Mesenchymal stem cell (in vitro differentiated cells and primary cell): ENCODE measurements around the gene C5orf52.
"Not testable (repeated sequence)": the region's sequence is repeated elsewhere in the genome, so short reads cannot be mapped to it uniquely, and the experiment has no call there.

Experiments
- DNase-seq: peaks from one replicate; pipeline ENCODE4 v3.0.0-alpha.2; 2013
- H2AFZ ChIP-seq: one replicate; pipeline ENCODE4 v1.6.1; 2013; ENCODE audit warnings: low read depth, mild to moderate bottlenecking, control low read depth, inconsistent platforms, low read length, moderate library complexity
- H2AK5ac ChIP-seq: 2 replicates; pipeline ENCODE4 v1.6.1; 2013; ENCODE audit warnings: low read length, moderate library complexity, mild to moderate bottlenecking, inconsistent platforms; ENCODE audit not compliant: severe bottlenecking
- H2BK120ac ChIP-seq: one replicate; pipeline ENCODE4 v1.6.1; 2013; ENCODE audit warnings: low read depth, mild to moderate bottlenecking, inconsistent platforms, low read length, moderate library complexity
- H2BK12ac ChIP-seq, 2 experiments: one replicate each; pipeline ENCODE4 v1.6.1; 2013; ENCODE audit warnings: inconsistent platforms in 2 of 2, low read length in 2 of 2, mild to moderate bottlenecking in 2 of 2, moderate library complexity in 2 of 2, control low read depth in 1 of 2
- H2BK15ac ChIP-seq: one replicate; pipeline ENCODE4 v1.6.1; 2013; ENCODE audit warnings: mild to moderate bottlenecking, low read depth, inconsistent platforms; ENCODE audit not compliant: poor library complexity, severe bottlenecking
- H2BK5ac ChIP-seq: 2 replicates; pipeline ENCODE4 v1.6.1; 2013; ENCODE audit warnings: low read depth, mild to moderate bottlenecking, low read length, control low read depth, inconsistent platforms; ENCODE audit not compliant: poor library complexity, severe bottlenecking
- H3K14ac ChIP-seq, 2 experiments: one replicate each; pipeline ENCODE4 v1.6.1; 2013; ENCODE audit warnings: inconsistent platforms in 2 of 2, low read length in 2 of 2, control low read depth in 1 of 2, mild to moderate bottlenecking in 1 of 2, moderate library complexity in 1 of 2
- H3K18ac ChIP-seq, 2 experiments: one replicate each; pipeline ENCODE4 v1.6.1; 2013; ENCODE audit warnings: inconsistent platforms in 2 of 2, low read length in 2 of 2, control low read depth in 1 of 2, low read depth in 1 of 2, mild to moderate bottlenecking in 1 of 2
- H3K23ac ChIP-seq, 2 experiments: one replicate each; pipeline ENCODE4 v1.6.1; 2013; ENCODE audit warnings: inconsistent platforms in 2 of 2, low read length in 2 of 2, mild to moderate bottlenecking in 2 of 2, moderate library complexity in 2 of 2, control low read depth in 1 of 2
- H3K27ac ChIP-seq: 2 replicates; pipeline ENCODE4 v1.5.1; 2013; ENCODE audit warnings: mild to moderate bottlenecking, moderate library complexity, low read length, control low read depth, inconsistent platforms; ENCODE audit not compliant: poor library complexity, severe bottlenecking
- H3K27me3 ChIP-seq, 2 experiments: 2 replicates each; pipeline versions ENCODE4 v1.6.1 to v1.7.0; 2013; ENCODE audit warnings: low read length in 2 of 2, mild to moderate bottlenecking in 2 of 2, moderate library complexity in 2 of 2, control low read depth in 1 of 2, inconsistent platforms in 1 of 2; ENCODE audit not compliant: control insufficient read depth in 1 of 2, insufficient read depth in 1 of 2
- H3K36me3 ChIP-seq, 2 experiments: 2 replicates each; pipeline versions ENCODE4 v1.6.1 to v1.7.0; 2013; ENCODE audit warnings: low read length in 2 of 2, control low read depth in 1 of 2, inconsistent platforms in 1 of 2, low read depth in 1 of 2, mild to moderate bottlenecking in 1 of 2; ENCODE audit not compliant: insufficient read depth in 2 of 2, control insufficient read depth in 1 of 2
- H3K4ac ChIP-seq, 2 experiments: one replicate each; pipeline ENCODE4 v1.6.1; 2013; ENCODE audit warnings: inconsistent platforms in 2 of 2, low read length in 2 of 2, mild to moderate bottlenecking in 2 of 2, moderate library complexity in 2 of 2, control low read depth in 1 of 2, low read depth in 1 of 2
- H3K4me1 ChIP-seq: 2 replicates; pipeline ENCODE4 v1.6.1; 2013; ENCODE audit warnings: low read depth, low read length, control low read depth; ENCODE audit not compliant: control insufficient read depth, insufficient read depth
- H3K4me2 ChIP-seq: 2 replicates; pipeline ENCODE4 v1.6.1; 2013; ENCODE audit warnings: low read length, mild to moderate bottlenecking, inconsistent platforms; ENCODE audit not compliant: poor library complexity, severe bottlenecking
- H3K4me3 ChIP-seq, 2 experiments: 2 replicates each; pipeline versions ENCODE4 v1.5.1 to v1.7.0; 2013; ENCODE audit warnings: low read length in 2 of 2, mild to moderate bottlenecking in 2 of 2, control low read depth in 1 of 2, low read depth in 1 of 2; ENCODE audit not compliant: insufficient read depth in 1 of 2
- H3K79me1 ChIP-seq: replicated peaks from 2 replicates; pipeline ENCODE4 v1.6.1; 2013; ENCODE audit warnings: mild to moderate bottlenecking, control low read depth, low read length, inconsistent platforms; ENCODE audit not compliant: poor library complexity, severe bottlenecking
- H3K9ac ChIP-seq: 2 replicates; pipeline ENCODE4 v1.7.0; 2013; ENCODE audit warnings: mild to moderate bottlenecking, low read length, moderate library complexity
- H3K9me3 ChIP-seq: 2 replicates; pipeline ENCODE4 v1.7.0; 2013; ENCODE audit warnings: mild to moderate bottlenecking, low read length; ENCODE audit not compliant: control insufficient read depth
- H4K8ac ChIP-seq: one replicate; pipeline ENCODE4 v1.6.1; 2013; ENCODE audit warnings: inconsistent platforms, mild to moderate bottlenecking, low read length, moderate library complexity
- H4K91ac ChIP-seq: one replicate; pipeline ENCODE4 v1.6.1; 2013; ENCODE audit warnings: mild to moderate bottlenecking, low read length, inconsistent platforms
- WGBS: methylation state at CpG from one replicate; pipeline ENCODE4 v1.1.7; 2013; ENCODE audit warnings: mixed read lengths; 5-methylcytosine and 5-hydroxymethylcytosine counted together

Gene C5orf52

DNA sequence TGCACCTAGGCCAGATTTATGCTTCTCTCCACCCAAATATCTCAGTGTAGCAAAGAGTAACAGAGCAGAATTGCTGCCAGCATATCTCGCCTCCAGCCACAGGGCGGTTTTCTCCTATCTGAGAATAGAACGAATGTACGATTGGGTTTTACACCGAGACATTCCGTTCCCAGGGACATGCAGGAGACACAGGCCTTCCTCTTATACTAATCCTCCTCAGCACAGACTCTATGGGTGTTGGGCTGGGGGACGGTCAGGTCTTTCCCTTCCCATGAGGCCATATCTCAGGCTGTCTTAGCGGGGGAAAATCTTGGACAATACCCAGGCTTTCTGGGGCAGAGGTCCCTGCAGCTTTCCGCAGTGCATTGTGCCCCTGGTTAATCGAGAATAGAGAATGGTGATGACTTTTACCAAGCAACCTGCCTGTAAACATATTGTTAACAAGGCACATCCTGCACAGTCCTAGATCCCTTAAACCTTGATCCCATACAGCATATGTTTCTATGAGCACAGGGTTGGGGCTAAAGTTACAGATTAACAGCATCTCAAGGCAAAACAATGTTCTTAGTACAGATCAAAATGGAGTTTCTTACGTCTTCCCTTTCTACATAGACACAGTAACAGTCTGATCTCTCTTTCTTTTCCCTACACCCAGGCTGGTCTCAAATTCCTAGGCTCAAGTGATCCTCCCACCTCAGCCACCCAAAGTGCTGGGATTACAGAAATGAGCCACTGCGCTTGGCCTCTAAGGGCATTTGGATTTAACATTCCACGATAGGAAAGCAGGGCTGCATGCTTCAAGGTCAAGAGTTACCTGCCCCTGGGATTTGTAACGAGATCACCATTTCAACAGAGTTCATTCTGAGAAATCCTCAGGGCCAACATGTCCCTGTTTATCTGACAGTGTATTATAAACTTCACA, 15.2 kb downstream of the C5orf52 start:
- not testable (repeated sequence) for H3K23ac ChIP-seq, H3K4me3 ChIP-seq, H2BK12ac ChIP-seq, H3K27me3 ChIP-seq, H3K9me3 ChIP-seq, H2AFZ ChIP-seq, H3K18ac ChIP-seq, H3K9ac ChIP-seq, H2BK15ac ChIP-seq, H4K8ac ChIP-seq, H3K27ac ChIP-seq, H2AK5ac ChIP-seq, DNase-seq, H3K4me1 ChIP-seq, H3K36me3 ChIP-seq, H2BK120ac ChIP-seq, H3K14ac ChIP-seq, H2BK5ac ChIP-seq, H3K4me2 ChIP-seq, H3K4ac ChIP-seq, H3K79me1 ChIP-seq, H4K91ac ChIP-seq
- WGBS, result 85% methylated on average over 14 of the region's 14 CpGs

DNA sequence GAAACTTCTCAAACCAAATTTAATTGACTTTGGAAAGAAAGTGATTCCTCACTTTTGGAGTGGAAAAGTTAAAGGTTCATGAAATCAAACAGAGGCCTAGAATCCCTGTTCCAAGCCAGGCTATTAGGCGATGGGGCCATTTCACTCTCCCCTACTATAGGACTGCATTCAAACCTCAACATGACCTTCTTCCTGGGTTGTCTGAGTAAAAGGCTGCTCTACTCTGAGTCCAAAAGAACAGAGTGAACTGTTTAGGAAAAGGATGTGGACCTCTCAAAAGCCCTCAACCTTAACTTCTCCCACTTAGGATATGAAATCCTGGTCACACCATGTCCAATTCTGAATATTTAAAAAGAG, 15.8 kb downstream of the C5orf52 start:
- H2BK5ac ChIP-seq, result no peak overlapping the region
- no peak overlapping the region for H3K27ac ChIP-seq
- no peak overlapping the region for H2BK120ac ChIP-seq
- no peak overlapping the region for H3K18ac ChIP-seq
- H3K4ac ChIP-seq, result no peak overlapping the region
- no peak overlapping the region for H3K23ac ChIP-seq
- H3K4me3 ChIP-seq, result no peak overlapping the region
- no CpG with 5 or more reads among the region's 1 CpG for WGBS
- peaks cover 2% of the 10 kb centered on the region for H3K4me1 ChIP-seq
- DNase-seq, result no peak
- H3K9me3 ChIP-seq, result no peaks in the 10 kb centered on the region
- H2AK5ac ChIP-seq, result no peak overlapping the region
- no peak overlapping the region for H2BK15ac ChIP-seq
- no peak overlapping the region for H4K8ac ChIP-seq
- no peak overlapping the region for H3K14ac ChIP-seq
- H2BK12ac ChIP-seq, result no peak overlapping the region
- H3K36me3 ChIP-seq, result no peaks in the 10 kb centered on the region
- no peak overlapping the region for H4K91ac ChIP-seq
- H2AFZ ChIP-seq, result no peak overlapping the region
- H3K79me1 ChIP-seq, result no peaks in the 10 kb centered on the region
- peaks cover 0 to 4% of the 10 kb centered on the region in 2 experiments for H3K27me3 ChIP-seq
- H3K4me2 ChIP-seq, result no peak overlapping the region
- no peak overlapping the region for H3K9ac ChIP-seq

DNA sequence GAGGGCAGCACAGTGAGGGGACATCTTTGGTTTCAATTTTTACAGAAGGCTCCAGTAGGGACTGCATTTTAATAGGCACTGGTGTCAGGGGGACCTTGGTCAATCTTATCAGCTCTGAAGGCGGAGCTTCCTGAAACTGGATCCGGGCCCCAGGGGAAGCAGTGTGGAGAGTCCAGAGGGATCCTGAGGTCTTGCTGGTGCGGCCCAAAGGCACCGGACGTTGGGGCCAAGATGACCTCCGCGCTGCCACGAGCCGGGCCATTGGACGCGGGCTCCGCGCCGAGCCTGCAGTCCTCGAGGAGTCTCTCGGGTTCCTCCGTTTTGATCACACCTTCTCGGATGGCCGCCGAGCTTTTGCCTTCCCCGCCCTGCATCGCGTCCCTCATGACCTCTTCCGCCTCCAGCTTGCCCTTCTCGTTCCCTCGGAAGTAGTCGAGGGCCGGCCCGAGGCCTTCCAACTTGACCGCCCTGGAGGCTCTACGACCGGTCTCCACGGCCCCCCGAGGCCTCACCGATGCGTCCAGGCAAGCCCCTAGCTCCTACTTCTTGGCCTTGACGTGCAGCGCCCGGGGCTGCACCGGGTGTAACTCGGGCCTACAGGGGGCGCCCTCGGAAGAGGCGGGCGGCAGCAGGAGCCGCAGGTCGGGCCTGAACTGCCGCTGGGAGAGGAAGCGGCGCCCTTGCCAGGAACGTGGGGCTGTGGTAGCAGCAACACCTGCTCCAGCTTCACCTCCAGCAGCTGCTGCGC, 18.8 kb downstream of the C5orf52 start:
- Histone ChIP-seq H2BK12ac (no peak overlapping the region), H2AFZ (no peak overlapping the region), H3K23ac (no peak overlapping the region), H3K79me1 (no peaks in the 10 kb centered on the region), H2BK5ac (no peak overlapping the region), H3K14ac (no peak overlapping the region), H3K36me3 (no peaks in the 10 kb centered on the region), H3K4me2 (no peak overlapping the region), H3K18ac (no peak overlapping the region), H2BK15ac (no peak overlapping the region), H3K4me3 (no peak overlapping the region), H4K91ac (no peak overlapping the region), H3K9ac (no peak overlapping the region), H3K9me3 (no peaks in the 10 kb centered on the region), H2AK5ac (no peak overlapping the region), H3K27me3 (no peaks in the 10 kb centered on the region), H3K4ac (no peak overlapping the region), H2BK120ac (no peak overlapping the region), H3K4me1 (peaks cover 2% of the 10 kb centered on the region), H4K8ac (no peak overlapping the region), H3K27ac (no peak overlapping the region)
- WGBS, result 94% methylated on average over 52 of the region's 52 CpGs
- no peak for DNase-seq

GRCh38 chr5:157690690-157691433, 19.5 kb downstream of the C5orf52 start:
- Histone ChIP-seq H3K27me3 (no peaks in the 10 kb centered on the region), H3K4me2 (no peak overlapping the region), H2BK12ac (no peak overlapping the region), H3K79me1 (no peaks in the 10 kb centered on the region), H3K4ac (no peak overlapping the region), H4K91ac (no peak overlapping the region), H3K14ac (no peak overlapping the region), H4K8ac (no peak overlapping the region), H2BK120ac (no peak overlapping the region), H3K23ac (no peak overlapping the region), H3K36me3 (no peaks in the 10 kb centered on the region), H3K27ac (no peak overlapping the region), H2BK5ac (no peak overlapping the region), H2AFZ (no peak overlapping the region), H2BK15ac (no peak overlapping the region), H3K4me1 (peaks cover 2% of the 10 kb centered on the region), H3K9ac (no peak overlapping the region), H3K9me3 (peaks cover 2% of the 10 kb centered on the region), H2AK5ac (no peak overlapping the region), H3K4me3 (no peak overlapping the region), H3K18ac (no peak overlapping the region)
- no peak for DNase-seq
- 96% methylated on average over 53 of the region's 53 CpGs for WGBS
